HepG2 (cell line): ENCODE data around the gene ING1. TPM values are rescaled to one million over a fixed set of nuclear protein-coding genes. Genes with fewer than 3 reads are reported as not detected.

Experiments used
- ATRX ChIP-seq: sonication (generic); formaldehyde crosslinking; IDR thresholded peaks from 2 replicates; pipeline ENCODE4 v1.4.0; 2020; ENCODE audit warnings: missing genetic modification reagents, borderline replicate concordance
- BHLHE40 ChIP-seq: IDR thresholded peaks from 2 replicates; pipeline ENCODE4 v1.6.1; 2011; ENCODE audit warnings: low read length, improper control_type of control experiment
- CBX5 ChIP-seq: sonication (generic); formaldehyde crosslinking; IDR thresholded peaks from 2 replicates; pipeline ENCODE4 v1.4.0; 2020; ENCODE audit warnings: missing genetic modification reagents, borderline replicate concordance
- CCDC6 ChIP-seq: sonication (generic); formaldehyde crosslinking; IDR thresholded peaks from 2 replicates; pipeline ENCODE4 v1.8.1; 2022; ENCODE audit warnings: mild to moderate bottlenecking, missing genetic modification reagents, moderate library complexity
- GATAD1 ChIP-seq: IDR thresholded peaks from 2 replicates; pipeline ENCODE4 v1.6.1; 2016; ENCODE audit warnings: missing genetic modification reagents, missing compliant biosample characterization
- GATAD2A ChIP-seq: IDR thresholded peaks from 2 replicates; pipeline ENCODE4 v1.6.1; 2016
- GTF3A ChIP-seq: sonication (generic); formaldehyde crosslinking; conservative IDR thresholded peaks from 2 replicates; pipeline ENCODE4 v1.4.0; 2020; ENCODE audit warnings: mild to moderate bottlenecking, missing genetic modification reagents
- HINFP ChIP-seq: sonication (generic); formaldehyde crosslinking; IDR thresholded peaks from 2 replicates; pipeline ENCODE4 v1.4.0; 2020; ENCODE audit warnings: low read depth, mild to moderate bottlenecking, missing genetic modification reagents
- HOXA5 ChIP-seq: sonication (generic); formaldehyde crosslinking; IDR thresholded peaks from 2 replicates; pipeline ENCODE4 v1.4.0; 2020; ENCODE audit warnings: missing genetic modification reagents
- IRF1 ChIP-seq: sonication (generic); formaldehyde crosslinking; IDR thresholded peaks from 2 replicates; pipeline ENCODE4 v1.4.0; 2020; ENCODE audit warnings: low read depth, mild to moderate bottlenecking, missing genetic modification reagents
- JUND ChIP-seq: sonication (generic); formaldehyde crosslinking; IDR thresholded peaks from 2 replicates; pipeline ENCODE4 v1.8.0; 2022; ENCODE audit warnings: mild to moderate bottlenecking, missing genetic modification reagents
- NBN ChIP-seq: fragments of 450-650 bp; conservative IDR thresholded peaks from 2 replicates; pipeline ENCODE4 v1.6.1; 2017
- NR1H2 ChIP-seq: sonication (generic); formaldehyde crosslinking; IDR thresholded peaks from 2 replicates; pipeline ENCODE4 v1.8.1; 2022; ENCODE audit warnings: low read depth, missing genetic modification reagents, borderline replicate concordance
- PRDM10 ChIP-seq: sonication (generic); formaldehyde crosslinking; IDR thresholded peaks from 2 replicates; pipeline ENCODE4 v1.4.0; 2020; ENCODE audit warnings: low read depth, missing genetic modification reagents
- SUZ12 ChIP-seq: fragments of 150-350 bp; IDR thresholded peaks from 2 replicates; pipeline ENCODE4 v1.6.1; 2014; ENCODE audit warnings: low read depth, low read length
- TARDBP ChIP-seq: sonication (generic); formaldehyde crosslinking; IDR thresholded peaks from 2 replicates; pipeline ENCODE4 v1.8.0; 2022; ENCODE audit warnings: mild to moderate bottlenecking, missing genetic modification reagents
- TOPORS ChIP-seq: sonication (generic); formaldehyde crosslinking; IDR thresholded peaks from 2 replicates; pipeline ENCODE4 v1.8.0; 2023; ENCODE audit warnings: mild to moderate bottlenecking, missing genetic modification reagents
- ZFYVE20 ChIP-seq: sonication (generic); formaldehyde crosslinking; IDR thresholded peaks from 2 replicates; pipeline ENCODE4 v1.8.0; 2023; ENCODE audit warnings: low read depth, mild to moderate bottlenecking, moderate library complexity, missing genetic modification reagents, borderline replicate concordance
- ZMYM4 ChIP-seq: sonication (generic); formaldehyde crosslinking; IDR thresholded peaks from 2 replicates; pipeline ENCODE4 v1.8.1; 2023; ENCODE audit warnings: mild to moderate bottlenecking, missing genetic modification reagents
- ZNF263 ChIP-seq: sonication (generic); formaldehyde crosslinking; IDR thresholded peaks from 2 replicates; pipeline ENCODE4 v1.4.0; 2020; ENCODE audit warnings: missing genetic modification reagents
- ZNF362 ChIP-seq: sonication (generic); formaldehyde crosslinking; IDR thresholded peaks from 2 replicates; pipeline ENCODE4 v1.4.0; 2020; ENCODE audit warnings: missing genetic modification reagents, mild to moderate bottlenecking, borderline replicate concordance
- ZNF431 ChIP-seq: sonication (generic); formaldehyde crosslinking; IDR thresholded peaks from 2 replicates; pipeline ENCODE4 v1.9.0; 2022; ENCODE audit warnings: missing genetic modification reagents, low read depth, mild to moderate bottlenecking, borderline replicate concordance
- ZNF746 ChIP-seq: sonication (generic); formaldehyde crosslinking; IDR thresholded peaks from 2 replicates; pipeline ENCODE4 v1.8.0; 2022; ENCODE audit warnings: mild to moderate bottlenecking, missing genetic modification reagents
- ZNF879 ChIP-seq: sonication (generic); formaldehyde crosslinking; IDR thresholded peaks from 2 replicates; pipeline ENCODE4 v1.8.1; 2023; ENCODE audit warnings: missing genetic modification reagents
- polyA plus RNA-seq, 8 experiments: library from polyadenylated mRNA; depleted of rRNA in 3 of 8; stranded (reverse) in 7 of 8; unstranded in 1 of 8; fragments of >200 nt; fragmentation: Illumina TruSeq in 4 of 8; extraction: Trizol in 4 of 8; gene quantifications; 2 replicates each; pipeline versions ENCODE4 v1.2.1 to v1.2.3, GENCODE V29; 2011 to 2016; ENCODE audit warnings: low read depth in 4 of 8, missing spikeins in 1 of 8, mixed read lengths in 1 of 8; ENCODE audit not compliant: insufficient read depth in 1 of 8
- total RNA-seq, 5 experiments: library from RNA; depleted of rRNA; stranded (reverse); fragments of >200 nt; fragmentation: Illumina TruSeq; extraction: Trizol; gene quantifications; 2 replicates each; pipeline ENCODE4 v1.2.3, GENCODE V29; 2016; ENCODE audit warnings: low read depth in 1 of 5

Gene ING1
- total and polyA plus RNA-seq, 2 of the 13 experiments (the other 11 are each of a cell fraction or from before 2014, with no cell fraction given): 8.1 to 16.1 TPM

- TF ChIP-seq ZNF362 (CRISPR knock-in tag) (peak; percentile 97), GATAD2A (CRISPR knock-in tag) (peak; percentile 38; the same call in 1 of the 2 replicates), NBN (no peak), ZNF879 (CRISPR knock-in tag) (0 out of 2 replicates have a peak, but pooled peaks have one; percentile 47), ZNF263 (CRISPR knock-in tag) (peak; percentile 28; the same call in 1 of the 2 replicates), JUND (no peak), ZNF431 (CRISPR knock-in tag) (peak; percentile 41; the same call in 1 of the 2 replicates), HOXA5 (CRISPR knock-in tag) (no peak; the same call in 1 of the 2 replicates), SUZ12 (no peak), ZFYVE20 (CRISPR knock-in tag) (no peak), PRDM10 (peak; percentile 20), ZNF746 (CRISPR knock-in tag) (no peak; the same call in 1 of the 2 replicates), NR1H2 (no peak), GTF3A (no peak), GATAD1 (no peak), CBX5 (CRISPR knock-in tag) (no peak), ATRX (CRISPR knock-in tag) (no peak), HINFP (CRISPR knock-in tag) (peak; percentile 69; the same call in 1 of the 2 replicates), ZMYM4 (CRISPR knock-in tag) (no peak), CCDC6 (CRISPR knock-in tag) (no peak), TARDBP (CRISPR knock-in tag) (0 out of 2 replicates have a peak, but pooled peaks have one; percentile 34), TOPORS (0 out of 2 replicates have a peak, but pooled peaks have one; percentile 14), BHLHE40 (no peak), IRF1 (CRISPR knock-in tag) (no peak)
These were observed 1.4 kb downstream of the ING1 start (continued) for GRCh38 chr13:110714797-110715394.
